ENCODE data around the gene PRR5L.

DNA sequence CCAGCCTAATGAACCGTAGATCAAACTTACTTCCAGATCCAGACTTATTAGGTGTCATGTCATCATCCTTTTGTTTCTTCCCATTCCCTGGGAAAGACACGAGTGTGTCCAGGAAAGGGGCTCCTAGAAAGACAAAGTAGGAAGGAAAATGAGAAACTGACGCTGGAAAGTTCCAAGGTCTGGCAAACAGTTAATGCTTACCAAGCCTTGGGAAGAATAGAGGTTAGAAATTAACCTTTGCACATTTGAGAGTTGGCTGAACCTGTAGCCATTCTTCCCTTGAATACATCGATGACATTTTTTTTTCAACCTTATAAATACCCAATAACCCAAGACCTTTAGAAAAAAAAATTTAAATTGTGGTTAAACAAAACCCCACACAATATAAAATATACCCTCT, 136.7 kb downstream of the PRR5L start:
- no peak for TF ChIP-seq CTCF (IDR thresholded peaks at IDR 0.05; ENCODE audit: low read depth, low read length, poor library complexity, severe bottlenecking)
- no peak for TF ChIP-seq EZH2phosphoT487 (IDR thresholded peaks at IDR 0.05; ENCODE audit: borderline replicate concordance, low read length)
